GM10266 (cell line): Measurements from ENCODE around the gene PRKCZ.

Source experiments
- DNase-seq: peaks from one replicate; pipeline ENCODE4 v3.0.0; 2012; ENCODE audit errors: extremely low spot score
- CTCF ChIP-seq: IDR thresholded peaks from 2 replicates; pipeline ENCODE4 v1.5.1; 2012; ENCODE audit warnings: mild to moderate bottlenecking, low read depth; ENCODE audit not compliant: control insufficient read depth, insufficient read depth; ENCODE audit errors: missing control alignments

Gene PRKCZ

GRCh38 chr1:2095981-2096736, 45.9 kb downstream of the PRKCZ start:
- no peak for TF ChIP-seq CTCF

DNA sequence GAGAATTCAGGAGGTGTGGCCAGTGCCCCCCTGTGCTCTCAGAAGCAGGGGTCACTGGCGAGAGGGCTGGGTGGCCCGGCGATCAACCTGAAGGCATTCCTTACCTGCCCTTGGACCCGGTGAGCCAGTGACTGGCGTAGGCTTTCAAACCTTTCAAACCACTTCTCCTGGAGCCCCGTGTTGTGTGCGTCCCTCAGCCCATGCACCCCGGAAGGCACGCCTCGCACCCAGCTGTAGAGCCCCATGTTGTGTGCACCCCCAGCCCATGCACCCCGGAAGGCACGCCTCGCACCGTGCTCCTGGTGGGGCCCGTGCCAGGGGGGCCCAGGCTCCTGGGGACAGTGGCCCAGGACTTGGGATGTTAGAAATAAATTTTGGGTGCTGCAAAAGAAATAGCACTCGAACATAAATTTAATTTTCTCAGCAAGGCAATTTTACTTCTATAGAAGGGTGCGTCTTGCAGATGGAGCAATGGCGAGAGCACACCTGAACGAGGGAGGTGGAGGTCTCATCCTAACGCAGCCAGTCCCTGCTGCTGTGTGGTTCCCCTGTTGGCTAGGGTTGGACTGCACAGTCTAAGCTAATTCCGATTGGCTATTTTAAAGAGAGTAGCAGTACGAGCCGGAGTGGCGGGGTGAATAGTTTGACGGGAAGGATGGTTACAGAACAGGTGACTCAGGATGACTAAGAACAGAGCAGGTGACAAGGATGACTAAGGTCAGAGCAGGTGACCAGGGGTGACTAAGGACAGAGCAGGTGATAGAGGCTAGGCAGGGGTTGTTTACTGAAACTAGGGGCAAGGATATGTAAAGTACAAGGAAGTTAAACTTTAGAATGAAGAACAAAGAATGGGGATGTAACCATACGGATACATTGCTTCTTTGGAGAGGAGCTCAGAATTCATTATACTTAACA, 47.4 kb downstream of the PRKCZ start:
- no peak for DNase-seq
- no peak for TF ChIP-seq CTCF

More at GRCh38 chr1:2095981-2096736, 45.9 kb downstream of the PRKCZ start:
- no peak for DNase-seq

DNA sequence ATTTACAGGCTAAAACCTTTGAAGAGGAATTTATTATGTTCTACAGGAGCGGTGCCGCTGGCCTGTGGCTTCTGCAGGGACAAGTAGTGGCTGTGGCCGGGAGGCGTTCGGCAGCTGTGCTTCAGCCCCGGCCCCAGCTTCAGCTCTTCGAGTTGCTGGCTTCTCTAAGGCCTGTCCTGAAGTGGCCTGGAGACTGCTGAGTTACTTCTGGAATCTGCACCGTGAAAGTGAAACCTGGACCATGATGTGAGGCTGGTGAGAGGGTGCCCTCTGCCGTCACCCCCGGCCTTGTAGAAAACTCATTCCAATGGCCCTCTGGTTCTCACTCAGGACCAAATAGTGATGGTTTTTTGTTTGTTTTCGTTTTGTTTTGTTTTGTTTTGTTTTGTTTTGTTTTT, 48.1 kb downstream of the PRKCZ start:
- no peak for DNase-seq
- TF ChIP-seq CTCF = no peak

DNA sequence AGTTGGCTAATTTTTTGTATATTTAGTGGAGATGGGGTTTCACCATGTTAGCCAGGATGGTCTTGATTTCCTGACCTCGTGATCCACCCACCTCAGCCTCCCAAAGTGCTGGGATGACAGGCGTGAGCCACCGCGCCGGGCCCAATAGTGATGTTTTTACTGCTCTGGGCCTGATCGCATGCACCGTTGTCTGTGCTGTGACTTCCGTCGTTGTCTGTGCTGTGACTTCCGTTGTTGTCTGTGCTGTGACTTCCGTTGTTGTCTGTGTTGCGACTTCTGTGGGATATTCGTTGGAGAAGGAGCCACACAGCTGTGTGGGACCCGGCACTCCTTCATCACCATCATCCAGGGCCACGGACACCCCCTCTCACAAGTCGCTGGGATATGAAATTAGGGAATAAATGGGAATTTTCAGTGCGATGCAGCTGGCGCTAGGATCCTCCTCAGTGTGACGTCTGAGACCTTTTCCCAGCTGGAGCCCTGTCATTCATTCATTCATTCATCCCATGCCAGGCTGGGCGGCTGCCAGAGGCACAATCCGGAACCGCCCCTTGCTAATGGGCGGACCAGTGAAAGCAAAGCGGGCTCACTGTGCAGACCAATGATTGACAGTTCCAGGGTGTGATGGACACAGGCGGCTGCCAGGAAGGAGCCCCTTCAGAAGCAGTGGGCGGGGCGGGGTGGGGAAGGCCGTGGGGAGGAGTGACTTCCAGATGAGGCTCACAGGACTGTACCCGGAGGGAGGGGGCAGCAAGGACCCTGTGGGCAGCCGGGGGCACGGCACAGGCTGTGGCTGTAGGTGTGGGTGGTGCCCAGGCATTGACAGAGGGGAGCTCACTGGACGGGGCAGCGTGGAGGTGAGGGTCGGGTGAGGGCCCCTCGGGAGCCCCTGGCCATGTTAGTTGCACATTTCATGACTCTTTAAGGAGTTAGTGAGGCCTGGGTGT, 48.9 kb downstream of the PRKCZ start:
- no peak for DNase-seq

DNA sequence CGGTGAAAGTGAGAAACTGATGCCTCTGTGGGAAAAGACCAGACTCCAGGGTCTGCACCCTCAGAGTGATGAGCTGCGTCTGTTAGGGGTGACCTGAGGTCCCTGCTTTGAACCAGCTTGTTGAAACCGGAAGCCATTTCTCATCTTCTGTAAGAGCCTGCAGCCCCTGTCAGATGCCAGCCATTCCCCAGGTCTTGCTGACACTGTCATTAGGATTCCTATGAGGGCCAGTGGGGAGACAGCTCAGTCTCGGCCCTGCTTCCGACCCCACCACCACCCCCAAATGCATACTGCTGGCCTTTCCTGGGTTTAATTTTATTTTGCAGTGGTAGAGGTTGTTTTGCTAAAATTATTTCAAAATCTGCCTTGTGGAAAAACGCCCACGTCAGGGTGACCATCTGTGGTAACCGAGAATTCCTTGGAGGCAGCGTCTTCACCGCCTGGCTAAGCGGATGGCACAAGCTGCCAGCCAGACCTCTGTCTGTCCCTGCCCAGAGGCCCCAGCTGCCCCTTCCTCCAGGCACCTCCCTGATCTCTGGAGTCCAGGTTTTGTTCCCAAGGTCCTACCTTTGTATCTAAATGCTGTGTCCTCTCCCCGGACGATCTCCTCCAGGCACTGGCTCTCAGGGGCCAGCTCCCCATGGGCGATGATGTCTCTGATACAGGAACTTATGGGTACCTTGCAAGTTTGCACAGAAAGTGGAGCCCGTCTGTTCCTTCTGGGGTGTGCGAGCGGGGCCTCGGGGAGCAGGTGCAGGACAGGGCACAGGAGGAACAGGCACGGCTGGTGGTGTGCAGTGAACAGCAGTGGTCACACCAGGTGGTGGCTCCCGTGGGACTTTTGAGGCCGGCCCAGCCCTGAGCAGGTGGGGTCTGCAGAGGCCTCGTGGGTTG, 49.9 kb downstream of the PRKCZ start:
- no peak for TF ChIP-seq CTCF
- no peak for DNase-seq

More for the DNA sequence above, 48.9 kb downstream of the PRKCZ start:
- no peak for TF ChIP-seq CTCF

DNA sequence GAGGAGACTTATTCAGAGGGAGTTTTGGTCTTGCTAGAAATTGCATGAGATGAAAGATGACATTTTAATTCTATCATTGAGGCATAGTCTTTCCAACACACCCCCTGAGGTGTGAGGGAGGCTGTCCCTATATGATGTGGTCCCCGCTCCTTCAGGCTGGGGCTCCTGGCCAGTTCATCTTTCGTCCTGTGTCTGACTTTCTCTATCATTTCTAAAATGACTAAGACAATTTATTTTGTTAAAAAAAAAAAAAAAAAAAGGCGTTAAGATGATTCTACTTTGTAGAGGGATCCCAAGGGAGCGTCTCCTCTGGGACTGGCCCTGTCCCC, 50.5 kb downstream of the PRKCZ start:
- no peak for TF ChIP-seq CTCF
- no peak for DNase-seq
